HG02970 (cell line): ENCODE results near the gene ERBIN.

Experiments
- ATAC-seq: cut with Tn5 transposase; IDR thresholded peaks from one replicate; pipeline ENCODE4 v1.9.1; 2021; ENCODE audit warnings: mild to moderate bottlenecking, moderate library complexity, moderate number of reproducible peaks; ENCODE audit not compliant: unreplicated experiment, low FRiP score

Gene ERBIN

DNA sequence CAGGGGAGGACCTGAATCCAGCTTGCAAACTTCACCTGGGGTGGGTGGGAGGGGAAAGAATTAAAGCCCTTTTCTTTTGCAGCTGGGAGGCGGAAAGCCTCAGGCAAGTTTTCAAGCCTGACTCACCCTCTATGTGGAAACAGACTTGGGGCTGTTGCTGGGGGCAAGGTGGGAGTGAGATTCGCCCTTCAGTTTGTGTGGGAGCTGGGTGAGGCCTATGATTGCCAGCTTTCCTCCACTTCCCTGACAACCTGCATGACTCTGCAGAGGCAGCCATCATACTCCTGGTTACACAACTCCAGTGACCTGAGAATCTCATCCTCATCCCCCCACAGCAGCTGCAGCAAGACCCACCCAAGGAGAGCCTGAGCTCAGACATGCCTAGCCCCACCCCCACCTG is 174.5 kb downstream of the ERBIN start:
- ATAC-seq: no peak

DNA sequence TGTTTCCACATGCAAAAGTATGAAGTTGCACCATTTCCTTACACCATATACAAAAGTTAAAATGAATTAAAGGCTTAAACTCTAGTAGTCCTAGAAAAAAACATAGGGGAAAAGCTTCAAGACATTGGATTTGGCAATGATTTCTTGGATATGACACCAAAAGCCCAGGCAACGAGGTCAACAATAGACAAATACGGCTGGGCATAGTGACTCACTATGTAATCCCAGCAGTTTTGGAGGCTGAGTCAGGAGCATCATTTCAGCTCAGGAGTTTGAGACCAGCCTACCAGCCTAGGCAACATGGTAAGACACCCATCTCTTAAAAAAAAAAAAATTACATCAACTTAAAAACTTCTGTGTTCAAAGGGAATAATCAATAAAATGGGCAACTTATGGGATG is 186.8 kb downstream of the ERBIN start:
- ATAC-seq: no peak

DNA sequence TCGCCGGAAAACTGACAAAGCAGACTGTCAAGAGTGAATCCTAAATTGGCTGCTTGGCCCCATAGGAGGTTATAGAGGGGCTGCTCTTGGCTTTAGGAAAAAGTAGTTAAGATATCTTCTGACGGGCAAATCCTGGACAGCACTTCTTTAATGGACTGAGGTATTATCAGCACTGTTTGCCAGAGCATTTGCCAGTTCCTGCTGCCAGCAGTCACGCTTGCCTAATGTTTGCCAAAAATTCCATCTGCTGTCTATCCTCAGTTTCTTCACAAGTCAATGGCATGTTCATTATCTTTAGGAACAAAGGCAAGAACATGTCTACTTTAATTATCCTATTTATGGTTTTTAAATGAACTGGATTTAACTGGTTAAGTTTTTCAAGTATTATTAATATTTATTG is 191.9 kb downstream of the ERBIN start:
- ATAC-seq: no peak

DNA sequence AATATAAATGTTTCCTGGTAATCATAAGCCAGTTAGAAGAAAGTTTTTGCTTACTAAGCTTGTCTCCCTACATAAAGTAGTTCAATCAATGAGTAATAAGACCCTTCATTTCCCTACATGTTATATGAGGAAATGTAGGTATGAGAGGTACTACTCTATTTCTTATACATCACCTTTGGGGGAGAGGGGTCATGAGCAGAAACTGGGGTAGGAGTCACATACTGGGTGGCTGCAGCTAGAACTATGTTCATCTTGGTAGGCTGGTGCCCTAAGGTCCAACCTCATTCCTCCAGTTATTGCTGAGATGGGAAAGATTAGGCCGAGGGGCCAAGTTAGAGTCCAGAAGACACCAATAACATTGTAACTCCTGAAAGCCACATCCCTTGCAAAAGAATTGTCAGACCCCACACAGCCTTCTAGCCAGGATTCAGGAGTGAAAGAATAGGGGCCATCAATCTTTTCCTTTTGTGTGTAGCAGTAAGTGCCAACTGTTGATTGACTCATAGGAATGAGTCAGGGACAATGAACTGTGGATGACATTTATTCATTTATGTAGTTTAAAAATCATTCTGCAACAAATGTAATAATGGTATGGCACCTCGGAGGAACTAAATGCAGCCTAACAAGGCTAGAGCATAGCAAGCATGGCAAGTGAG is 196.1 kb downstream of the ERBIN start:
- no peak for ATAC-seq

DNA sequence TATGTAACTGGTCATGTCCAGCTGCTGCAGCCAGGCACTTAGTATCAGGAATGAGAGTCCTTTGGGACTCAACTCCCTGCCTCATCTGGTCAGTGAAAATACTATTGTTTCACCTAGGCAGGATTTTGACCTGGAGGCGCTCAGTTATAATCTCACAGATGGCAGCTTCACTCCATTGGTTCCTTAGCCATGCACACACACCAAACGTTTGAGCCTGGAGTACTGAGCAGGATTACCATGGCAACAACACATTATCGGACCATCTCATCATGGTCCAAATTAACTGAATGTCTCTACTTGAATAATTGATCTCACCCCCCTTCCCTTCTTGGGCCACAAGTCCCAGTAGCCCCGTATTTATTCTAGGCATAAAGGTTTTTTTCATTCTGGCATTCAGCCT is 202.8 kb downstream of the ERBIN start:
- ATAC-seq: no peak

DNA sequence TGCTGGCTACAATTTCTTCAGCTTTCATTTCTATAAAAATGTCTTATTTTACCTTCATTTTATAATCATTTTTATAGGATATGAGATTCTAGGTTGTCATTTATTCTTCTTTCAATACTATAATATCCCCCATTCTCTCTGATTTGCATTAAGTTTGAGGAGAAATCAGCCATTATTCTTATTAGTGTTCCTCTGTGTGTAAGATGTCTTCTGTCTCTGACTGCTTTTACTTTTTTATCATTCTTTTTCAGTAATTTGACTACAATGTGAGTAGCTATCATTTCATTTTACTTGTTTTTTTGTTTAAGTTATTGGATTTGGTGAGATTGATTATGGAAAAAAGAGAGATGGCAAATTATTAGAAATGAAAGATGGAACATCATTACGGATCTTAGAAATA is 204.1 kb downstream of the ERBIN start:
- no peak for ATAC-seq
